Measurements from ENCODE around the gene SGCE.

Gene SGCE

DNA sequence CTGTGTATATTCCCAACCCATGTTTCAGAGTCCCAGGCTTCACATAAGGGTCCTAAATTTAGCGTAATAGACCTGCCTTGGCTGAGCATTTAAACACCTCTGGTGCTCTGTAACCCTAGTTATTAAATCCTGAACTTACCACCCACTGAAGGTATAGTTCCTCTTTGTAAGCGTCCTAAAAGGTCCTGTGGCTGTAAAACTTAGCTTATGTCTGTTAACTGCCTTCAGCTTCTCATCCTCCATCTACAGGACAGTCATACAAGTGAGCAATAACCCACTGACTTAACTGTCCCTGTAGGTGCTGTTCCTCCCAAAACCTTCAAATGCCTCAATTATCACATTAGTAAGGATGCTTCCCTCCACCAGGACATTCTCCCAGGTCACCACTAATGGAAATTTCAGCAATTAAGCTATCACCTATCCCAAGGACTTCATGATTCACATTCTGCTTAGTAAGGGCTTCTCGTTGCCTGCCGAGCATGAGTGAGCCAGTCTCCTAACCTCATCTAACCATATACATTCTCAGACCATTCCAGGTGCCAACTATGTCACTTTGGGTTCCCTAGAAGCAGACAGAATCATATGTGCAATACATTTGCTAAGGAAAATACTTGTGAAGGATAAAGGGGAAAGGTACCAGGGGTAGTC lies 90.6 kb downstream of the SGCE start:
- no peak for DNase-seq

DNA sequence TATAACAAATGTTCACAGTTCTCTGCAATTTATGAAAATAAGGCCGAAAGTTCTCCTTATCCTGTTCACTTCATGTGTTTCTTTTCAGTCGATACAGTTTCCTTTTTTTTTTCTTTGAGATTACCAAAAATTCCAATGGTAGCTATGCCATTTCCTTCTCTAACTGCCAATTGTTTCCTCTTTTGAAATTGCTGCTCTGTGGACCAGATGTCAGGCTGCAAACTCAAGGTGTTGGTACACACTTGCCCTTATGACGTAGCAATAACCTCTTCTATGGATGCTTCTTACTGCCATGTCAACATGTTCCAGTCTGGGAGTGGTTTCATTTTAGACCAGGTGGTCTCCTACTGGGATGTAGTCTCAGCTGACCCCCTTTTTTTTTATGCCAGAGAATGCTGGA lies 93.4 kb downstream of the SGCE start:
- DNase-seq, result no peak

DNA sequence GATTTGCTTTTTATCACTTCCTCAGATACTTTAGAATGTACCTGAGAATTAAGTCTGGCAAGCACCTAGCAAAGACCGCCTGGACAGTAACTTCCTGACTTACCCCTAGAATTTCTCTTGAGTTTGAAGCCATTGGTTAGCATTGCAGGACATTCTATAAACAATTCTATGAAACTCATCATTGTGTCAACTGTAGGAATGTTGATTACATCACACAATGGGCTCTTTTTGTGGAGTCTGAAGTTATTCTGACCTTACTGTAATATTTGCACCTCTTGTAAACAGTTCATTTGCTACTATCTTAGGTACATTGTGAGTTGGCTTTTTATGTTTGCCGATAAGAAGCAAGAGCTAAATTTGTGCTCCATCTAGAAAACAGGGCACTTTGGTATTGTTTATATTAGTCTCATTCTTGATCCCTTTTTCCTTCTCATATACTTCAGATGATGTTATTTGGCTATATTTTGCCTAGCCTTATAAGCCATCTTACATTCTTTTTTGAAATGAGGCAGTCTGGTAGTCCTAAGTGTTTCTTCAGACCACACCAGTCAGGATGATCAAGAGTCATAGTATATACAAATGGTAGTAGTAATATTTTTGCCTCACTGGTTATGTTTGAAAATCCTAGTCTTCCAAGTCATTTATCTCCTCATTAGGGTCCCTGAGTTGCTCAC lies 94.0 kb downstream of the SGCE start:
- DNase-seq, result no peak

DNA sequence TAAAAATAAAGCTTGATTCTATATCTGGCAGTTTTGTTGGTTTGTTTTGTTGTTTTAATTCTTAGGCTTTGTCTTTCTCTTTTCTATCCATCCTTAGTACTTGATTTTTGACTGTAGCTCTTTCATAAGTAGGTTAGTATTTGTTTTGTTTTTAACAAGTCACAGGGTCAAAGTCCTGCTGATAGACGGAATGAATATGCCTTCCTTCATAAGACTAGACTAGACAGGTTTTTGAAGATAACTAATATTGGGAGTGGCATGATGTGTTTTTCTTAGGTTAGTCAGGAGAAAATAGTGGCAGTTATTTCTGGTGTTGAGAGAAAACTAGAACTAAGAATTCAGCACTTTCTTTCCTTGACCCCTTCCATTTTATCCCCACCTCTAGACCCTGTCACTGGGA lies 96.0 kb downstream of the SGCE start:
- no peak for DNase-seq

DNA sequence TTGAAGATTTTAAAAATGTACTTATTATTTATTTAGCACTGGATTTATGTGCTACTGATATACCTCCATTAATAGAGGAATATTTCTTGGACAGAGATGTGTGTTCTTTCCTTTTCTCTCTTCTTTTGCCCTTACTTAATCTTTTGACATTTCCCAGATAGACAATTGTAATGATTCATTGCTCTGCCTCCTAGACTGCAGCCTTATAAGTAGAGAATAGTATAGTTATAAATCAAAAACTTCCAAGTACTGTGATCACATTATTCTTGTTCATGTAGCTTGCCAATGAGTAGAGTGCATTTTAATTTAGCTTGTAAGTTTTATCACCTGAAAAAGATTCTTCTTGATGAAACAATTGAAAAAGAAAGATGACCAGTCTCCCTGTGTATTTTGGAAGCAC lies 98.7 kb downstream of the SGCE start:
- no peak for DNase-seq

DNA sequence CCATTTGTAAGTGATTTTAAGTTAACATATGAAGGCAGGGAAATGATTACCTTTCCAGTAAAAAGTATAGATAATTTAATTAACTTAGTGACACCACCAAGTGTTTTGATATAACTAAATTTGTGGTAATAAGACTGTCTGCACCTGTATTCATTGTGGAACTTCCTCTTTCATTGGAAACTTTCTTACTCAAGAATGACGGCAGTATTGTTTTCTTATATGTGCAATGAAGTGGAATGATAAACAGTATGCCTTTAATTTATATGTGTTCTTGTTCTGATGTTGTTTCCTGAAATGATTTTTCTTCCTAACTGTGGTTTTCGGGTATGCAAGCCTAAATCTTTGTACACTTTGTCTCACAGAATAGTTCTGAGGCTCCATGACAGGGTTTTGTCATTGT lies 99.9 kb downstream of the SGCE start:
- DNase-seq, result no peak

DNA sequence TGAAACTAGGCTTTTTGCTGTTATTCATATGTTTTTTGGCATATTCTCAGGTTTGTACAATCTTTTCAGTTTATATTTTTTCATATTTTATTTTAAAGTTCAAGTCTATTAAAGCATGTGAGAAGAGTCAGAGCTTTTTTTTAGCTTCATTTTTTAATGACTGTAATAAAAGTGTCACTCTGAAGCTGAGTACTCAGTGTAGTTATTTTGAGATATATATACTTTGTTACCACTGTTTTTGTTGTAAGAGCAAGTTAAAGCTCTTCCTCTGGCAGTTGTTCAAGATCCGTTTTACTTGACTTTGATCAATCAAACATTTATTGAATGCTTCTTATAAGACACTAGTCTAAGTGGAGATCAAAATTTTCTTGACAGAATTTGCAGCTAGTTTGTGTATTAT lies 108.8 kb downstream of the SGCE start:
- no peak for DNase-seq

DNA sequence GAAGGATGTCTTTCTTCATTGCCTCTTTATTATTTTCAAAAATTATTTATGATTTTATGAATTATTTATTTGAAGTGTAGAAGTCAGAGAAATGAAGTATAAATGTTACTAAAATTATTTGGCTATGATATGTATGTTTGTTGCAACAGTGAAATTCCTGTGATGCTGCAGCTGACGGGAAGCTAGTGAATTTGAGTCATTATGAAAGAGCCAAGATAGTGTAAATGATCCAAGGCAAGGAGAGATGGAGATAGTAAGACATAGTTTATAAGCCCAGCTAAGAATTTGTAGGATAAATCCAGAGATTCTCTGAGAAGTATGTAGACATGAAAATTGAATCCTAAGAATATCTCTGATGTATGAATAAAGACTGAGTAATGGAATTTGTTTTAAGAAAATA lies 115.5 kb downstream of the SGCE start:
- DNase-seq, result no peak

Data from activated CD4-positive, alpha-beta T cell treated with anti-CD3 and anti-CD28 coated beads, Interleukin-2, amount 50 U/mL, for 48 hours (primary cell).